Central memory CD8-positive, alpha-beta T cell (primary cell): ENCODE data around the gene TMEM134.
"Not testable (repeated sequence)": the region's sequence is repeated elsewhere in the genome, so short reads cannot be mapped to it uniquely, and the experiment has no call there.

ENCODE experiments used
- ATAC-seq: fragments of 150-1000 bp; cut with Tn5 transposase; replicated peaks from 2 replicates; pipeline ENCODE4 v1.10.0; 2022; ENCODE audit warnings: mild to moderate bottlenecking, moderate FRiP score, moderate number of reproducible peaks; ENCODE audit not compliant: poor library complexity, severe bottlenecking; ENCODE audit errors: extremely low read depth
- DNase-seq, 2 donors: peaks; one replicate each; pipeline ENCODE4 v3.0.0; 2021; ENCODE audit warnings: low spot score in 2 of 2
- H3K27ac Mint-ChIP-seq: one replicate; pipeline ENCODE4 v1.8.0; 2022; ENCODE audit warnings: low read depth, mild to moderate bottlenecking, moderate library complexity, mixed read lengths
- H3K27me3 Mint-ChIP-seq: one replicate; pipeline ENCODE4 v1.8.0; 2022; ENCODE audit warnings: mixed read lengths
- H3K36me3 Mint-ChIP-seq: one replicate; pipeline ENCODE4 v1.8.0; 2022; ENCODE audit warnings: mild to moderate bottlenecking, moderate library complexity, mixed read lengths; ENCODE audit not compliant: insufficient read depth
- H3K4me1 Mint-ChIP-seq: one replicate; pipeline ENCODE4 v1.8.0; 2022; ENCODE audit warnings: mixed read lengths
- H3K4me3 Mint-ChIP-seq: one replicate; pipeline ENCODE4 v1.8.0; 2022; ENCODE audit warnings: mild to moderate bottlenecking, moderate library complexity, mixed read lengths
- H3K9me3 Mint-ChIP-seq: one replicate; pipeline ENCODE4 v1.8.0; 2022; ENCODE audit warnings: mixed read lengths

The TMEM134 gene

GRCh38 chr11:67485873-67486361 lies 16.9 kb upstream of the TMEM134 start:
- H3K4me1 Mint-ChIP-seq, result peaks cover 70% of the 10 kb centered on the region

GRCh38 chr11:67484847-67485311 lies 15.8 kb upstream of the TMEM134 start:
- ATAC-seq (peak; percentile 7), DNase-seq (no peak)
- H3K9me3 Mint-ChIP-seq, result no peaks in the 10 kb centered on the region
- peaks cover 46% of the 10 kb centered on the region for H3K36me3 Mint-ChIP-seq
- peaks cover 70% of the 10 kb centered on the region for H3K4me1 Mint-ChIP-seq
- no peaks in the 10 kb centered on the region for H3K27me3 Mint-ChIP-seq
- peak overlapping the region; percentile 95 for H3K27ac Mint-ChIP-seq
- peak overlapping the region; percentile 92 for H3K4me3 Mint-ChIP-seq

More at GRCh38 chr11:67485873-67486361, 16.9 kb upstream of the TMEM134 start:
- H3K27ac Mint-ChIP-seq, result peak overlapping the region; percentile 95
- peaks cover 50% of the 10 kb centered on the region for H3K36me3 Mint-ChIP-seq
- H3K4me3 Mint-ChIP-seq, result peak overlapping the region; percentile 92
- not testable (repeated sequence) for DNase-seq, H3K27me3 Mint-ChIP-seq, H3K9me3 Mint-ChIP-seq, ATAC-seq

GRCh38 chr11:67483831-67484665 lies 15.0 kb upstream of the TMEM134 start:
- Mint-ChIP-seq H3K9me3 (no peaks in the 10 kb centered on the region), H3K4me1 (peaks cover 64% of the 10 kb centered on the region), H3K27ac (peak overlapping the region; percentile 95), H3K36me3 (peaks cover 43% of the 10 kb centered on the region), H3K27me3 (no peaks in the 10 kb centered on the region), H3K4me3 (peak overlapping the region; percentile 92)
- DNase-seq, result peak in 1 of 2 donors; percentile 53
- peak; percentile 63 for ATAC-seq

GRCh38 chr11:67482827-67483798 lies 14.1 kb upstream of the TMEM134 start, which contains the start of gene AIP:
Gene AIP, plus strand, starts transcription at chr11:67483026. Its CDS starts 133 bp downstream, at chr11:67483159.
- Mint-ChIP-seq H3K27me3 (no peaks in the 10 kb centered on the region), H3K4me1 (peaks cover 58% of the 10 kb centered on the region), H3K36me3 (peaks cover 38% of the 10 kb centered on the region), H3K4me3 (peak within 1 kb of the TSS; percentile 92), H3K27ac (peak within 1 kb of the TSS; percentile 95), H3K9me3 (no peaks in the 10 kb centered on the region)
- peak; percentile 76 for ATAC-seq
- peak; percentile 94 to 97 for DNase-seq

- Mint-ChIP-seq H3K36me3 (peaks cover 32% of the 10 kb centered on the region), H3K27me3 (no peaks in the 10 kb centered on the region), H3K9me3 (no peaks in the 10 kb centered on the region), H3K4me3 (peak overlapping the region; percentile 92), H3K27ac (peak overlapping the region; percentile 95), H3K4me1 (peaks cover 50% of the 10 kb centered on the region)
- ATAC-seq, result peak; percentile 8
- no peak for DNase-seq
These were observed 13.3 kb upstream of the TMEM134 start for GRCh38 chr11:67482275-67482826.

GRCh38 chr11:67477344-67478050 lies 8.4 kb upstream of the TMEM134 start:
- not testable (repeated sequence) for H3K4me3 Mint-ChIP-seq, H3K9me3 Mint-ChIP-seq, H3K4me1 Mint-ChIP-seq, DNase-seq, H3K36me3 Mint-ChIP-seq, H3K27ac Mint-ChIP-seq, ATAC-seq, H3K27me3 Mint-ChIP-seq

GRCh38 chr11:67476692-67477091 lies 7.6 kb upstream of the TMEM134 start:
- not testable (repeated sequence) for H3K4me1 Mint-ChIP-seq, ATAC-seq, H3K27ac Mint-ChIP-seq, H3K9me3 Mint-ChIP-seq, H3K27me3 Mint-ChIP-seq, H3K4me3 Mint-ChIP-seq, H3K36me3 Mint-ChIP-seq, DNase-seq

- no peak for ATAC-seq
- no peaks in the 10 kb centered on the region for H3K9me3 Mint-ChIP-seq
- H3K4me1 Mint-ChIP-seq, result peaks cover 8% of the 10 kb centered on the region
- no peaks in the 10 kb centered on the region for H3K27me3 Mint-ChIP-seq
- no peak for DNase-seq
- H3K36me3 Mint-ChIP-seq, result peaks cover 6% of the 10 kb centered on the region
- no peak overlapping the region for H3K4me3 Mint-ChIP-seq
- no peak overlapping the region for H3K27ac Mint-ChIP-seq
These were observed 3.8 kb upstream of the TMEM134 start for GRCh38 chr11:67472882-67473281.

GRCh38 chr11:67470337-67471002 lies 1.4 kb upstream of the TMEM134 start:
- H3K27ac Mint-ChIP-seq, result no peak overlapping the region
- no peaks in the 10 kb centered on the region for H3K9me3 Mint-ChIP-seq
- no peaks in the 10 kb centered on the region for H3K27me3 Mint-ChIP-seq
- peaks cover 22% of the 10 kb centered on the region for H3K4me1 Mint-ChIP-seq
- DNase-seq (no peak), ATAC-seq (no peak)
- H3K4me3 Mint-ChIP-seq, result peak overlapping the region; percentile 86
- H3K36me3 Mint-ChIP-seq, result peaks cover 8% of the 10 kb centered on the region

GRCh38 chr11:67469508-67469811 lies 409 bp upstream of the TMEM134 start:
- Mint-ChIP-seq H3K4me1 (peaks cover 31% of the 10 kb centered on the region), H3K9me3 (no peaks in the 10 kb centered on the region), H3K36me3 (peaks cover 8% of the 10 kb centered on the region), H3K4me3 (peak overlapping the region; percentile 86), H3K27ac (peak overlapping the region; percentile 32), H3K27me3 (no peaks in the 10 kb centered on the region)
- ATAC-seq (no peak), DNase-seq (no peak)

GRCh38 chr11:67468456-67468758 lies 644 bp downstream of the TMEM134 start:
- Mint-ChIP-seq H3K9me3 (no peaks in the 10 kb centered on the region), H3K36me3 (peaks cover 8% of the 10 kb centered on the region), H3K4me1 (peaks cover 31% of the 10 kb centered on the region), H3K27me3 (no peaks in the 10 kb centered on the region), H3K4me3 (peak overlapping the region; percentile 86), H3K27ac (peak overlapping the region; percentile 61)
- ATAC-seq (no peak), DNase-seq (no peak)
